ENCODE results near the gene PXMP4. TPM values are rescaled to one million over a fixed set of nuclear protein-coding genes. Genes with fewer than 3 reads are reported as not detected.

Gene PXMP4
- total RNA-seq, 1 donor from 2014 or later: 35.6 TPM

DNA sequence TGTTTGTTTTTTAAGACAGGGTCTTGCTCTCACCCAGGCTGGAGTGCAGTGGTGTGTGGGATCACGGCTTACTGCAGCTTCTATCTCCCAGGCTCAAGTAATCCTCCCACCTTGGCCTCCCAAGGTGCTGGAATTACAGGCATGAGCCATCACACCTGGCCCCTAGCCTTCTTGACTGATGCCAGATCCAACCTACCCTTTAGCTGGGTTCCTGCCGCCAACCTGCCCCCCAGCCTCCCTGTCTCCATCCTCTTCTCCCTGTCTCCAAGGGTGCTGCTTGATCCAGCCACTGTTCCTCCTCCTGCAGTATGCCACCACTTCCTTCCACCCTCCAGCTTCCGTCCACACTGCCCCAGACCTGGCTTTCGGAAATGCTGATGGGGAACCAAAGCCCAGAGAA is 61.2 kb downstream of the PXMP4 start:
- ATAC-seq (no peak), DNase-seq (no peak)
- Histone ChIP-seq H3K9me3 (no peaks in the 10 kb centered on the region), H3K27ac (no peak overlapping the region), H3K4me3 (no peak overlapping the region), H3K4me1 (no peaks in the 10 kb centered on the region), H3K36me3 (peaks cover 21% of the 10 kb centered on the region), H3K27me3 (no peaks in the 10 kb centered on the region)
- TF ChIP-seq, protein P1, sequence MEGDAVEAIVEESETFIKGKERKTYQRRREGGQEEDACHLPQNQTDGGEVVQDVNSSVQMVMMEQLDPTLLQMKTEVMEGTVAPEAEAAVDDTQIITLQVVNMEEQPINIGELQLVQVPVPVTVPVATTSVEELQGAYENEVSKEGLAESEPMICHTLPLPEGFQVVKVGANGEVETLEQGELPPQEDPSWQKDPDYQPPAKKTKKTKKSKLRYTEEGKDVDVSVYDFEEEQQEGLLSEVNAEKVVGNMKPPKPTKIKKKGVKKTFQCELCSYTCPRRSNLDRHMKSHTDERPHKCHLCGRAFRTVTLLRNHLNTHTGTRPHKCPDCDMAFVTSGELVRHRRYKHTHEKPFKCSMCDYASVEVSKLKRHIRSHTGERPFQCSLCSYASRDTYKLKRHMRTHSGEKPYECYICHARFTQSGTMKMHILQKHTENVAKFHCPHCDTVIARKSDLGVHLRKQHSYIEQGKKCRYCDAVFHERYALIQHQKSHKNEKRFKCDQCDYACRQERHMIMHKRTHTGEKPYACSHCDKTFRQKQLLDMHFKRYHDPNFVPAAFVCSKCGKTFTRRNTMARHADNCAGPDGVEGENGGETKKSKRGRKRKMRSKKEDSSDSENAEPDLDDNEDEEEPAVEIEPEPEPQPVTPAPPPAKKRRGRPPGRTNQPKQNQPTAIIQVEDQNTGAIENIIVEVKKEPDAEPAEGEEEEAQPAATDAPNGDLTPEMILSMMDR (IDR thresholded peaks at IDR 0.05): no peak
- intact Hi-C loops (cut with DNase I): loop anchor here (10.0 kb wide), 1 partner anchor 204 kb away; no protein-coding TSS in a partner anchor

GRCh38 chr20:33658510-33658909 is 61.6 kb downstream of the PXMP4 start:
- H3K4me1 ChIP-seq: no peaks in the 10 kb centered on the region
- H3K4me3 ChIP-seq: no peak overlapping the region
- no peaks in the 10 kb centered on the region for H3K27me3 ChIP-seq
- ATAC-seq: no peak
- H3K9me3 ChIP-seq: no peaks in the 10 kb centered on the region
- intact Hi-C loops (cut with DNase I): loop anchor here (10.0 kb wide), 1 partner anchor 204 kb away; no protein-coding TSS in a partner anchor
- H3K36me3 ChIP-seq: peaks cover 21% of the 10 kb centered on the region
- TF ChIP-seq, protein P1 (IDR thresholded peaks at IDR 0.05): no peak
- no peak for DNase-seq
- H3K27ac ChIP-seq: no peak overlapping the region

DNA sequence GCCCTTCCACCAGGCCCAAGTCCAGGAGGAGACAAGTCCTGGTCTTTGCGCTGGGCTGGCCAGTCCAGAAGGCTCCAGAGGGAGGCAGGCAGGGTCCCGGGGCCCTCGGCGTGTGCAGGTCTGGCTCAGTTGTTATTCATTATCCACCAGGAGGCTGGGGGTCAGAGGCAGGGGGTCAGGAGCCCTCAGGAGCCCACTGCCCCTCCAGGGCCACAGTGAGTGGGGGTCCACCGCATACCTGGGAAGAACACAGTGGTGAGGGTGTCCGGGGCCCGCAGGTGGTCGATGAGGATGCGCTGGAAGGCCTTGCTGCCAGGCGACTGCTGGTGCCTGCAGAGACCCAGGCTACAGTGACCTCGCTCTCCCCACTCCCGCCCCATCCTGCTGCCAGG is 62.4 kb downstream of the PXMP4 start:
- Histone ChIP-seq H3K4me1 (no peaks in the 10 kb centered on the region), H3K9me3 (no peaks in the 10 kb centered on the region), H3K27ac (no peak overlapping the region), H3K27me3 (no peaks in the 10 kb centered on the region), H3K4me3 (no peak overlapping the region), H3K36me3 (peaks cover 21% of the 10 kb centered on the region)
- TF ChIP-seq, protein P1 (IDR thresholded peaks at IDR 0.05): no peak
- intact Hi-C loops (cut with DNase I): loop anchor here (10.0 kb wide), 1 partner anchor 203 kb away; no protein-coding TSS in a partner anchor
- DNase-seq (no peak), ATAC-seq (no peak)

DNA sequence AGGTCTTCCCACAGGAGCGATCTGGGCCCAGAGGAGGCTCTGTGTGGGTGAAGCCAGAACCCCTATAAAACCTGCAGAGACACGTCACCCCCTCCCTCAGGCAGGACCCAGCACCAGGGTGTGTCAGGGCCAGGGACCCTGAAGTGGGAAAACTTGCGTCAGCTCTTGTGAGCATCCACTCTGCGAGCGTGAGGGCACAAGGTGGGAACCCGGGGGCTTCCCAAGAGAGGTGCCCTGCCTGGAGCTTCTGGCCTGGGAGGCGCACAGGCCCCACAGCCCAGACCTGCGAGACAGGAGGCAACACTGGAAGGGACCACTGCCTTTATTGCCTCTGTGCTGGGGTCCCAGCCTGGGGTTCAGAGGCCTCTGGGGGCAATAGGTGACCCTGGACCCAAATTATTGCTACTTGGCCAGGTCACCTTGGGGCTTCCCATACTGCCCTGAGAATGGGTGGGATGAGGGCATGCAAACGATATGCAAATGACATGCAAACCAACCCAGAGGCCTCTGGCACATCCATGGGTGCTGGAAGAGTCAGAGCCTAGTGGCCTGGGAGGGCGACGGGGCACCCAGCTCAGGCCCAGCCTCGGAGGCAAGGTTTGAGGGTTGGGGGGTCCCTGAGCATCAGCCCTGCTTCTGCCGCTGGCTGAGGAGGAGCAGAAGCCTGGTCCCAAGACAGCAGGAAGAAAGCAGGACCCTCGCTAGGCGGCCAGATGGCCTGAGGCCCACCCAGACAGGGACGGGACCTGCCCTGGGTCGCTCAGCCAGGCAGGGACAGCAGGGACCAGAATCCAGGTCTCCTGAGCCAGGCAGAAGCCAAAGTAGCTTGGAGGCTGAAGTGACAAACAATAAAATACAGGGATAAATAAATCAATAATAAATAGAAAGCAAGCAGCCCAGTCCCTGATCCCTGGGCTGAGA is 63.1 kb downstream of the PXMP4 start:
- peaks cover 21% of the 10 kb centered on the region for H3K36me3 ChIP-seq
- ATAC-seq (no peak), DNase-seq (no peak)
- H3K4me1 ChIP-seq: no peaks in the 10 kb centered on the region
- no peaks in the 10 kb centered on the region for H3K9me3 ChIP-seq
- TF ChIP-seq, protein P1 (IDR thresholded peaks at IDR 0.05): no peak
- intact Hi-C loops (cut with DNase I): loop anchor here (10.0 kb wide), 1 partner anchor 202 kb away; no protein-coding TSS in a partner anchor
- H3K27ac ChIP-seq: no peak overlapping the region
- no peaks in the 10 kb centered on the region for H3K27me3 ChIP-seq
- H3K4me3 ChIP-seq: no peak overlapping the region

DNA sequence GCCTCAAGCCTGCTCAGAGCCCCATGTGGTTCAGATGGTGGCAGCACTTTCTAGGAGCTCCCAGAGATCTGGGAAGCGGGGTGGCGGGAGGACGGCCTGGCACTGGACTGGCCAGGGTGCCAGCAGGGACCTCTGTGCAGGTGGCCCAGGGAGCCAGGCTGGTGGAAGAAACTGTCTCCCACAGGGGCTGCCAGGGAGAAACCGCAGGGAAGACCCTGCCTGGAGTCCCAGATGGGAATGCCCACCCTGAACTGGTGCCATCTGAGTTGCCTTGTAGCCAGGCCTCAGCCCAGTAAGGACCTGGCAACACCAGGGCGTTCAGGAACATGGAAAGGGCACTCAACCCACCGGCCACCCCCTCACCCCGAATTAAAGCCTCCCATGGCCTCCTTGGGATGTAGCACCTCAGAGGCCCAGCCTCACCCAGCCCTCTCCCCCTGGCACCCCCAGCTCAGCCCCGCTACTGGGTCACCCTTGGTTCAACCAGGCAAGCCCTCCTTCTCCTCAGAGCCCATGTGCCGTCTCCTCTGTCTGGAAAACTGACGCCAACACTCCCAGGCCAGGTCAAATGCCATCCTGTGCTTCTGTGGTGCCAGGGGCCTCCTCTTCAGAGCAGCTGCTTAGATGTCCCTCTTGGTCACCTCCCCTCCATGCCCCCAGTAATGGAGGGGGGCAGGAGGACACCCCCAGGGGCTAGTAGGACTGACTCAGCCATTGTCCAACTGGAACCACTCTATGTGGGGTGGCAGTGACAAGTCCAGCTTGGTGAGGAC is 63.9 kb downstream of the PXMP4 start:
- no peaks in the 10 kb centered on the region for H3K4me1 ChIP-seq
- TF ChIP-seq, protein P1 (IDR thresholded peaks at IDR 0.05): no peak
- H3K4me3 ChIP-seq: no peak overlapping the region
- intact Hi-C loops (cut with DNase I): loop anchor here (10.0 kb wide), 1 partner anchor 201 kb away; no protein-coding TSS in a partner anchor
- no peak overlapping the region for H3K27ac ChIP-seq
- H3K9me3 ChIP-seq: no peaks in the 10 kb centered on the region
- DNase-seq: no peak
- peaks cover 21% of the 10 kb centered on the region for H3K36me3 ChIP-seq
- no peak for ATAC-seq
- no peaks in the 10 kb centered on the region for H3K27me3 ChIP-seq

Data from upper lobe of right lung (tissue), 1 donor.